ENCODE results near the gene GLYATL2. TPM values are rescaled to one million over a fixed set of nuclear protein-coding genes. Genes with fewer than 3 reads are reported as not detected.

Gene GLYATL2
- total RNA-seq, 1 experiment from 2014 or later = not detected

GRCh38 chr11:58805065-58805464 lies 39.4 kb downstream of the GLYATL2 start:
- no peaks in the 10 kb centered on the region for H3K27me3 ChIP-seq (ENCODE audit: insufficient read depth, low read depth)
- DNase-seq = no peak
- H3K27ac ChIP-seq = no peak overlapping the region
- H3K9me2 ChIP-seq (ENCODE audit: insufficient read depth) = no peaks in the 10 kb centered on the region; the same call in 1 of the 2 replicates
- ChIA-PET CTCF (no interaction called here), POLR2A (ENCODE audit: unreplicated experiment) (no interaction called here)
- H3F3A ChIP-seq (ENCODE audit: insufficient read depth, low read depth) = no peaks in the 10 kb centered on the region
- no peaks in the 10 kb centered on the region for H3K36me3 ChIP-seq (ENCODE audit: low read depth)
- no peak overlapping the region for H2AFZ ChIP-seq
- no peaks in the 10 kb centered on the region for H4K20me1 ChIP-seq (ENCODE audit: insufficient read depth)
- no peaks in the 10 kb centered on the region for H3K4me1 ChIP-seq (replicated peaks; ENCODE audit: insufficient read depth)
- intact Hi-C loops (cut with micrococcal nuclease; ENCODE audit: unreplicated experiment) = no loop called here
- TF ChIP-seq CTCF (conservative IDR thresholded peaks at IDR 0.05) (no peak), EZH2 (IDR thresholded peaks at IDR 0.05; ENCODE audit: low read depth) (no peak)
- H3K4me2 ChIP-seq = no peak overlapping the region
- no peak overlapping the region for H3K4me3 ChIP-seq
- H3K9me3 ChIP-seq (ENCODE audit: insufficient read depth, low read depth) = no peaks in the 10 kb centered on the region
- BruUV-seq (replicated peaks) = no TSS peak
- H3K79me2 ChIP-seq (ENCODE audit: low read depth) = no peaks in the 10 kb centered on the region

- no peak for DNase-seq
- H3K4me1 ChIP-seq (replicated peaks; ENCODE audit: insufficient read depth) = no peaks in the 10 kb centered on the region
- H3K9me2 ChIP-seq (ENCODE audit: insufficient read depth) = peaks cover 7% of the 10 kb centered on the region; the same call in 1 of the 2 replicates
- intact Hi-C loops (cut with micrococcal nuclease; ENCODE audit: unreplicated experiment) = no loop called here
- H3K9me3 ChIP-seq (ENCODE audit: insufficient read depth, low read depth) = no peaks in the 10 kb centered on the region
- ChIA-PET POLR2A (ENCODE audit: unreplicated experiment) (no interaction called here), CTCF (no interaction called here)
- BruUV-seq (replicated peaks) = no TSS peak
- no peaks in the 10 kb centered on the region for H3F3A ChIP-seq (ENCODE audit: insufficient read depth, low read depth)
- no peak overlapping the region for H2AFZ ChIP-seq
- H4K20me1 ChIP-seq (ENCODE audit: insufficient read depth) = no peaks in the 10 kb centered on the region
- no peak overlapping the region for H3K4me3 ChIP-seq
- H3K27me3 ChIP-seq (ENCODE audit: insufficient read depth, low read depth) = no peaks in the 10 kb centered on the region
- no peaks in the 10 kb centered on the region for H3K79me2 ChIP-seq (ENCODE audit: low read depth)
- no peaks in the 10 kb centered on the region for H3K36me3 ChIP-seq (ENCODE audit: low read depth)
- TF ChIP-seq CTCF (conservative IDR thresholded peaks at IDR 0.05) (no peak), EZH2 (IDR thresholded peaks at IDR 0.05; ENCODE audit: low read depth) (no peak)
- no peak overlapping the region for H3K4me2 ChIP-seq
- H3K27ac ChIP-seq = no peak overlapping the region
Observed at GRCh38 chr11:58801974-58802545, 42.4 kb downstream of the GLYATL2 start.

GRCh38 chr11:58801302-58801701 lies 43.2 kb downstream of the GLYATL2 start:
- Histone ChIP-seq H3K9me2 (ENCODE audit: insufficient read depth) (peaks cover 7% of the 10 kb centered on the region; the same call in 1 of the 2 replicates), H3K79me2 (ENCODE audit: low read depth) (no peaks in the 10 kb centered on the region), H3K4me2 (no peak overlapping the region), H3K9me3 (ENCODE audit: insufficient read depth, low read depth) (no peaks in the 10 kb centered on the region), H2AFZ (no peak overlapping the region), H4K20me1 (ENCODE audit: insufficient read depth) (no peaks in the 10 kb centered on the region), H3K4me3 (no peak overlapping the region), H3K27me3 (ENCODE audit: insufficient read depth, low read depth) (no peaks in the 10 kb centered on the region), H3F3A (ENCODE audit: insufficient read depth, low read depth) (no peaks in the 10 kb centered on the region), H3K27ac (no peak overlapping the region), H3K36me3 (ENCODE audit: low read depth) (no peaks in the 10 kb centered on the region), H3K4me1 (replicated peaks; ENCODE audit: insufficient read depth) (no peaks in the 10 kb centered on the region)
- no peak for TF ChIP-seq CTCF (conservative IDR thresholded peaks at IDR 0.05)
- no peak for TF ChIP-seq EZH2 (IDR thresholded peaks at IDR 0.05; ENCODE audit: low read depth)
- ChIA-PET CTCF (no interaction called here), POLR2A (ENCODE audit: unreplicated experiment) (no interaction called here)
- no peak for DNase-seq
- intact Hi-C loops (cut with micrococcal nuclease; ENCODE audit: unreplicated experiment) = no loop called here
- BruUV-seq (replicated peaks) = no TSS peak
